ENCODE data around the gene TMEM63B.
"Not testable (repeated sequence)": the region's sequence is repeated elsewhere in the genome, so short reads cannot be mapped to it uniquely, and the experiment has no call there.

- TF ChIP-seq CTCF (IDR thresholded peaks at IDR 0.05; ENCODE audit: control extremely low read depth in 1 of 3, insufficient read depth in 1 of 3, low read depth in 1 of 3, low read length in 3 of 3); KDM1A (IDR thresholded peaks at IDR 0.05; ENCODE audit: borderline replicate concordance, low read length); CEBPB (IDR thresholded peaks at IDR 0.05; ENCODE audit: low read depth, low read length); EP300 (IDR thresholded peaks at IDR 0.05; ENCODE audit: borderline replicate concordance in 1 of 2, low read depth in 2 of 2, low read length in 2 of 2); POU5F1 (IDR thresholded peaks at IDR 0.05; ENCODE audit: low read depth, low read length); CBX5 (IDR thresholded peaks at IDR 0.05; ENCODE audit: low read depth, low read length); SIX5 (IDR thresholded peaks at IDR 0.05; ENCODE audit: low read depth, low read length); POLR2AphosphoS5 (IDR thresholded peaks at IDR 0.05; ENCODE audit: low read depth, low read length); TAF1 (IDR thresholded peaks at IDR 0.05; ENCODE audit: low read depth, low read length); CHD2 (IDR thresholded peaks at IDR 0.05; ENCODE audit: low read length); RFX5 (IDR thresholded peaks at IDR 0.05; ENCODE audit: borderline replicate concordance, low read depth, low read length); SIN3A (conservative IDR thresholded peaks at IDR 0.05 in 1 of 2, IDR thresholded peaks at IDR 0.05 in 1 of 2; ENCODE audit: low read depth in 1 of 2, low read length in 2 of 2): not testable (repeated sequence)
Measured at GRCh38 chr6:44095243-44095623, 32.1 kb upstream of the TMEM63B start.

Measured in H1 (cell line).